GM23338 (cell line): ENCODE results near the gene FOXP1.

Experiments used
- CREB1 ChIP-seq: fragments of 250-450 bp; sonication (Bioruptor Pico); IDR thresholded peaks from 2 replicates; pipeline ENCODE4 v1.5.0; 2020; ENCODE audit warnings: low read depth, mild to moderate bottlenecking, moderate library complexity
- EZH2 ChIP-seq: fragments of 200-600 bp; sonication (generic); IDR thresholded peaks from one replicate; pipeline ENCODE4 v1.8.0; 2017; ENCODE audit warnings: antibody characterized with exemption, mild to moderate bottlenecking, low read depth; ENCODE audit not compliant: unreplicated experiment
- EZH2phosphoT487 ChIP-seq: fragments of 200-600 bp; sonication (generic); IDR thresholded peaks from one replicate; pipeline ENCODE4 v1.8.1; 2018; ENCODE audit warnings: antibody characterized with exemption; ENCODE audit not compliant: unreplicated experiment
- JUNB ChIP-seq: IDR thresholded peaks from one replicate; pipeline ENCODE4 v1.6.1; 2016; ENCODE audit warnings: antibody characterized with exemption; ENCODE audit not compliant: unreplicated experiment
- POLR2AphosphoS5 ChIP-seq: IDR thresholded peaks from 2 replicates; pipeline ENCODE4 v1.6.1; 2016; ENCODE audit warnings: antibody characterized with exemption, low read depth
- STAT1 ChIP-seq: IDR thresholded peaks from one replicate; pipeline ENCODE4 v1.6.1; 2016; ENCODE audit warnings: antibody characterized with exemption; ENCODE audit not compliant: unreplicated experiment
- ZNF114 ChIP-seq: fragments of 250-450 bp; sonication (Bioruptor Pico); IDR thresholded peaks from 2 replicates; pipeline ENCODE4 v1.5.0; 2020; ENCODE audit warnings: mild to moderate bottlenecking, moderate library complexity
- ZNF331 ChIP-seq: fragments of 250-450 bp; sonication (Bioruptor Pico); IDR thresholded peaks from 2 replicates; pipeline ENCODE4 v1.5.0; 2020; ENCODE audit warnings: low read depth, mild to moderate bottlenecking, moderate library complexity
- TF ChIP-seq, protein P1 (sequence below), 2 experiments: fragments of 200-600 bp in 1 of 2; sonication (generic) in 1 of 2; conservative IDR thresholded peaks; 2 replicates each; pipeline versions ENCODE4 v1.5.1 to v1.6.1; 2016 to 2017; ENCODE audit warnings: antibody characterized with exemption in 2 of 2, low read depth in 2 of 2, mild to moderate bottlenecking in 2 of 2, moderate library complexity in 1 of 2
- TF ChIP-seq, protein P2 (sequence below): IDR thresholded peaks from one replicate; pipeline ENCODE4 v1.6.1; 2018; ENCODE audit warnings: antibody characterized with exemption; ENCODE audit not compliant: unreplicated experiment
- TF ChIP-seq, protein P3 (sequence below): IDR thresholded peaks from 2 replicates; pipeline ENCODE4 v1.6.1; 2016; ENCODE audit warnings: antibody characterized with exemption
- TF ChIP-seq, protein P4 (sequence below): fragments of 250-450 bp; sonication (Bioruptor Pico); IDR thresholded peaks from 2 replicates; pipeline ENCODE4 v1.5.0; 2020; ENCODE audit warnings: mild to moderate bottlenecking, moderate library complexity

DNA sequence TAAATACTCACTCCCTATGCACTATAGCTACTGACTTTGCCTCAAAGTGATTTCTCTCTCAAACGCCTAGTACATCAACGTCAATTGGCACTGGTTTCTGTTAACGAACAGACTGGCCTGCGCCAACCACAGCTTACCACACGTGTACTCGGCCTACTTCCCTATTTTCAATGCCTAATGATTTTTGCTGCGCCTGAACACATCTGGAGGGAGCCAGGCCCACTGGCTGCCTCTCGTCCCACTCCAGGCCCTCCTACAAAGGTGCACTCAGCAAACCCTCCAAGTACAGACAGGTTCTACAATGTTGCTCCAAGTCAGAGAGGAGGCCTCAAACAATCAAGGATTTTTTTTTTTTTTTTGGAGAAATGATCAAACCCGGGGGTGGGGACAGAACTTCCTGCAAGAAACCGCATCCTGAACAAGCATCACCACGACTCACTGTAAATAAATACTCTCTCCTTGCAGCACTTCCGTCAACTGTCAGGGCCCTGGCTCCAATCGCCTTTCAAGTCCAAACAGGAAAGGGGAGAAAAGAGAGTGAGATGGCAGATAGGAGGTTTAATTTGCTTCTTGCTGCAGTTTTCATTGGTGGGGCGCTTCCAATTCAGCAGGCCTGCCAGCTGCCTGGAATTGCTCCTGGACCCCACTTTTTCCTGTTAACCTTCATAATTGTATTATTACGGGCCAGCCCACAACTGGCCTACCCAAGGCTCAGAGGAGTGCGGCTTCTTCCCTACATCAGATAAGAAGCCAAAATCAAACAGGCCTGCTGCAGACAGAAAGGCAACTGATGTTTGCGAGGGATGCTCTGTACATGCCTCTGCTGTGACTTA lies 139.3 kb downstream of the FOXP1 start:
- TF ChIP-seq, protein P1, sequence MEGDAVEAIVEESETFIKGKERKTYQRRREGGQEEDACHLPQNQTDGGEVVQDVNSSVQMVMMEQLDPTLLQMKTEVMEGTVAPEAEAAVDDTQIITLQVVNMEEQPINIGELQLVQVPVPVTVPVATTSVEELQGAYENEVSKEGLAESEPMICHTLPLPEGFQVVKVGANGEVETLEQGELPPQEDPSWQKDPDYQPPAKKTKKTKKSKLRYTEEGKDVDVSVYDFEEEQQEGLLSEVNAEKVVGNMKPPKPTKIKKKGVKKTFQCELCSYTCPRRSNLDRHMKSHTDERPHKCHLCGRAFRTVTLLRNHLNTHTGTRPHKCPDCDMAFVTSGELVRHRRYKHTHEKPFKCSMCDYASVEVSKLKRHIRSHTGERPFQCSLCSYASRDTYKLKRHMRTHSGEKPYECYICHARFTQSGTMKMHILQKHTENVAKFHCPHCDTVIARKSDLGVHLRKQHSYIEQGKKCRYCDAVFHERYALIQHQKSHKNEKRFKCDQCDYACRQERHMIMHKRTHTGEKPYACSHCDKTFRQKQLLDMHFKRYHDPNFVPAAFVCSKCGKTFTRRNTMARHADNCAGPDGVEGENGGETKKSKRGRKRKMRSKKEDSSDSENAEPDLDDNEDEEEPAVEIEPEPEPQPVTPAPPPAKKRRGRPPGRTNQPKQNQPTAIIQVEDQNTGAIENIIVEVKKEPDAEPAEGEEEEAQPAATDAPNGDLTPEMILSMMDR (conservative IDR thresholded peaks at IDR 0.05; ENCODE audit: low read depth in 2 of 2): no peak
- TF ChIP-seq EZH2 (no peak), POLR2AphosphoS5 (no peak), JUNB (no peak), STAT1 (no peak), ZNF331 (CRISPR knock-in tag) (no peak), EZH2phosphoT487 (no peak), CREB1 (no peak), ZNF114 (no peak)
- TF ChIP-seq, protein P2, sequence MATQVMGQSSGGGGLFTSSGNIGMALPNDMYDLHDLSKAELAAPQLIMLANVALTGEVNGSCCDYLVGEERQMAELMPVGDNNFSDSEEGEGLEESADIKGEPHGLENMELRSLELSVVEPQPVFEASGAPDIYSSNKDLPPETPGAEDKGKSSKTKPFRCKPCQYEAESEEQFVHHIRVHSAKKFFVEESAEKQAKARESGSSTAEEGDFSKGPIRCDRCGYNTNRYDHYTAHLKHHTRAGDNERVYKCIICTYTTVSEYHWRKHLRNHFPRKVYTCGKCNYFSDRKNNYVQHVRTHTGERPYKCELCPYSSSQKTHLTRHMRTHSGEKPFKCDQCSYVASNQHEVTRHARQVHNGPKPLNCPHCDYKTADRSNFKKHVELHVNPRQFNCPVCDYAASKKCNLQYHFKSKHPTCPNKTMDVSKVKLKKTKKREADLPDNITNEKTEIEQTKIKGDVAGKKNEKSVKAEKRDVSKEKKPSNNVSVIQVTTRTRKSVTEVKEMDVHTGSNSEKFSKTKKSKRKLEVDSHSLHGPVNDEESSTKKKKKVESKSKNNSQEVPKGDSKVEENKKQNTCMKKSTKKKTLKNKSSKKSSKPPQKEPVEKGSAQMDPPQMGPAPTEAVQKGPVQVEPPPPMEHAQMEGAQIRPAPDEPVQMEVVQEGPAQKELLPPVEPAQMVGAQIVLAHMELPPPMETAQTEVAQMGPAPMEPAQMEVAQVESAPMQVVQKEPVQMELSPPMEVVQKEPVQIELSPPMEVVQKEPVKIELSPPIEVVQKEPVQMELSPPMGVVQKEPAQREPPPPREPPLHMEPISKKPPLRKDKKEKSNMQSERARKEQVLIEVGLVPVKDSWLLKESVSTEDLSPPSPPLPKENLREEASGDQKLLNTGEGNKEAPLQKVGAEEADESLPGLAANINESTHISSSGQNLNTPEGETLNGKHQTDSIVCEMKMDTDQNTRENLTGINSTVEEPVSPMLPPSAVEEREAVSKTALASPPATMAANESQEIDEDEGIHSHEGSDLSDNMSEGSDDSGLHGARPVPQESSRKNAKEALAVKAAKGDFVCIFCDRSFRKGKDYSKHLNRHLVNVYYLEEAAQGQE: no peak
- TF ChIP-seq, protein P3, sequence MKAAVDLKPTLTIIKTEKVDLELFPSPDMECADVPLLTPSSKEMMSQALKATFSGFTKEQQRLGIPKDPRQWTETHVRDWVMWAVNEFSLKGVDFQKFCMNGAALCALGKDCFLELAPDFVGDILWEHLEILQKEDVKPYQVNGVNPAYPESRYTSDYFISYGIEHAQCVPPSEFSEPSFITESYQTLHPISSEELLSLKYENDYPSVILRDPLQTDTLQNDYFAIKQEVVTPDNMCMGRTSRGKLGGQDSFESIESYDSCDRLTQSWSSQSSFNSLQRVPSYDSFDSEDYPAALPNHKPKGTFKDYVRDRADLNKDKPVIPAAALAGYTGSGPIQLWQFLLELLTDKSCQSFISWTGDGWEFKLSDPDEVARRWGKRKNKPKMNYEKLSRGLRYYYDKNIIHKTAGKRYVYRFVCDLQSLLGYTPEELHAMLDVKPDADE: no peak
- TF ChIP-seq, protein P4, sequence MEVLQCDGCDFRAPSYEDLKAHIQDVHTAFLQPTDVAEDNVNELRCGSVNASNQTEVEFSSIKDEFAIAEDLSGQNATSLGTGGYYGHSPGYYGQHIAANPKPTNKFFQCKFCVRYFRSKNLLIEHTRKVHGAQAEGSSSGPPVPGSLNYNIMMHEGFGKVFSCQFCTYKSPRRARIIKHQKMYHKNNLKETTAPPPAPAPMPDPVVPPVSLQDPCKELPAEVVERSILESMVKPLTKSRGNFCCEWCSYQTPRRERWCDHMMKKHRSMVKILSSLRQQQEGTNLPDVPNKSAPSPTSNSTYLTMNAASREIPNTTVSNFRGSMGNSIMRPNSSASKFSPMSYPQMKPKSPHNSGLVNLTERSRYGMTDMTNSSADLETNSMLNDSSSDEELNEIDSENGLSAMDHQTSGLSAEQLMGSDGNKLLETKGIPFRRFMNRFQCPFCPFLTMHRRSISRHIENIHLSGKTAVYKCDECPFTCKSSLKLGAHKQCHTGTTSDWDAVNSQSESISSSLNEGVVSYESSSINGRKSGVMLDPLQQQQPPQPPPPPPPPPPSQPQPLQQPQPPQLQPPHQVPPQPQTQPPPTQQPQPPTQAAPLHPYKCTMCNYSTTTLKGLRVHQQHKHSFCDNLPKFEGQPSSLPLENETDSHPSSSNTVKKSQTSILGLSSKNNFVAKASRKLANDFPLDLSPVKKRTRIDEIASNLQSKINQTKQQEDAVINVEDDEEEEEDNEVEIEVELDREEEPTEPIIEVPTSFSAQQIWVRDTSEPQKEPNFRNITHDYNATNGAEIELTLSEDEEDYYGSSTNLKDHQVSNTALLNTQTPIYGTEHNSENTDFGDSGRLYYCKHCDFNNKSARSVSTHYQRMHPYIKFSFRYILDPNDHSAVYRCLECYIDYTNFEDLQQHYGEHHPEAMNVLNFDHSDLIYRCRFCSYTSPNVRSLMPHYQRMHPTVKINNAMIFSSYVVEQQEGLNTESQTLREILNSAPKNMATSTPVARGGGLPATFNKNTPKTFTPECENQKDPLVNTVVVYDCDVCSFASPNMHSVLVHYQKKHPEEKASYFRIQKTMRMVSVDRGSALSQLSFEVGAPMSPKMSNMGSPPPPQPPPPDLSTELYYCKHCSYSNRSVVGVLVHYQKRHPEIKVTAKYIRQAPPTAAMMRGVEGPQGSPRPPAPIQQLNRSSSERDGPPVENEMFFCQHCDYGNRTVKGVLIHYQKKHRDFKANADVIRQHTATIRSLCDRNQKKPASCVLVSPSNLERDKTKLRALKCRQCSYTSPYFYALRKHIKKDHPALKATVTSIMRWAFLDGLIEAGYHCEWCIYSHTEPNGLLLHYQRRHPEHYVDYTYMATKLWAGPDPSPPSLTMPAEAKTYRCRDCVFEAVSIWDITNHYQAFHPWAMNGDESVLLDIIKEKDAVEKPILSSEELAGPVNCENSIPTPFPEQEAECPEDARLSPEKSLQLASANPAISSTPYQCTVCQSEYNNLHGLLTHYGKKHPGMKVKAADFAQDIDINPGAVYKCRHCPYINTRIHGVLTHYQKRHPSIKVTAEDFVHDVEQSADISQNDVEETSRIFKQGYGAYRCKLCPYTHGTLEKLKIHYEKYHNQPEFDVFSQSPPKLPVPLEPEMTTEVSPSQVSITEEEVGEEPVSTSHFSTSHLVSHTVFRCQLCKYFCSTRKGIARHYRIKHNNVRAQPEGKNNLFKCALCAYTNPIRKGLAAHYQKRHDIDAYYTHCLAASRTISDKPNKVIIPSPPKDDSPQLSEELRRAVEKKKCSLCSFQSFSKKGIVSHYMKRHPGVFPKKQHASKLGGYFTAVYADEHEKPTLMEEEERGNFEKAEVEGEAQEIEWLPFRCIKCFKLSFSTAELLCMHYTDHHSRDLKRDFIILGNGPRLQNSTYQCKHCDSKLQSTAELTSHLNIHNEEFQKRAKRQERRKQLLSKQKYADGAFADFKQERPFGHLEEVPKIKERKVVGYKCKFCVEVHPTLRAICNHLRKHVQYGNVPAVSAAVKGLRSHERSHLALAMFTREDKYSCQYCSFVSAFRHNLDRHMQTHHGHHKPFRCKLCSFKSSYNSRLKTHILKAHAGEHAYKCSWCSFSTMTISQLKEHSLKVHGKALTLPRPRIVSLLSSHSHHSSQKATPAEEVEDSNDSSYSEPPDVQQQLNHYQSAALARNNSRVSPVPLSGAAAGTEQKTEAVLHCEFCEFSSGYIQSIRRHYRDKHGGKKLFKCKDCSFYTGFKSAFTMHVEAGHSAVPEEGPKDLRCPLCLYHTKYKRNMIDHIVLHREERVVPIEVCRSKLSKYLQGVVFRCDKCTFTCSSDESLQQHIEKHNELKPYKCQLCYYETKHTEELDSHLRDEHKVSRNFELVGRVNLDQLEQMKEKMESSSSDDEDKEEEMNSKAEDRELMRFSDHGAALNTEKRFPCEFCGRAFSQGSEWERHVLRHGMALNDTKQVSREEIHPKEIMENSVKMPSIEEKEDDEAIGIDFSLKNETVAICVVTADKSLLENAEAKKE (CRISPR knock-in tag): no peak
